DMS153 treated with DMSO at 0.1 percent for 48 hours (cell line): ENCODE data around the gene TPRG1.

Experiments
- DNase-seq: peaks from one replicate; lab custom pipeline; 2025; ENCODE audit not compliant: unreplicated experiment; lab: John Stamatoyannopoulos, UW

TPRG1 gene

DNA sequence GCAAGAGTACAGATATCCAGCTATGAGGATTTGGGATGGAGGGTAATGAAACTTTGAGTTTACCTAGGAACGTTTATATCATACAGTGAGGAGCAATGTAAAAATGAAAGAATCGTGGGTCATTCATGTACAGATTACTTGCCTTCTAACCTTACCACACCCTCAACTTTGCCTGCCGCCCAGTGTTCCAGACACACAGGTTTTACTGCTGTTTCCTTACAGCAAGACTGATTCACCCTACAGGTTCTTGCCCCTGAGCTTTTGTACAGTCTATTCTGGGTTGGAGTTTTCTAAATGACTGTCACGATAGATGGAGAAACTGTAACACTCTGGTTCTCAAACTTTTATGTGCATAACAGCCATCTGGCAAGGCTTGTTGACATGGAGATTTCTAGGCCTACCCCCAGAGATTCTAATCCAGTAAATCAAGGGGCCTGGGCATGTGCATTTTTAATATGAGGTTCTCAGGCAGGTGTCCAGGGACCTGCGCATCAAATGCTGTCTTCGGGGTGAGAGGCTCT lies 6.6 kb upstream of the TPRG1 start:
- no peak for DNase-seq

DNA sequence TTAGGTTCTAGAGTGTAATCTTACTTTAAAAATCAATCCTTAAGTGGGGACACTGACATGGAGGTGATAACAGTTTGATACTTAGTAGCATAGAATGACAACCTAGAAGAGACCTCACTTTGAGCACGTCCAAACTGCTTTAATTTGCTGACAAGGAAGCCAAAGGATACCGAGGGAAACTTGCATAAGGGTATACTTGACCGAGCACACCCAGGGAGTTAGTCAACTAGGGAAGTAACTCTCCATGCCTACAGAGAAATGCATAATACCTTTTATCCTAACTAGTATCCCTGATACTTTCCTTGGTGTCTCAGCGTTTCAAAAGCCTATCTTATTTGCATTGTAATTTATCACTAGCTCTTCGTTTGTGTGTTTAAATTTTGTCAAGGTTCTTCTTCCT lies 5.5 kb upstream of the TPRG1 start:
- DNase-seq: no peak

DNA sequence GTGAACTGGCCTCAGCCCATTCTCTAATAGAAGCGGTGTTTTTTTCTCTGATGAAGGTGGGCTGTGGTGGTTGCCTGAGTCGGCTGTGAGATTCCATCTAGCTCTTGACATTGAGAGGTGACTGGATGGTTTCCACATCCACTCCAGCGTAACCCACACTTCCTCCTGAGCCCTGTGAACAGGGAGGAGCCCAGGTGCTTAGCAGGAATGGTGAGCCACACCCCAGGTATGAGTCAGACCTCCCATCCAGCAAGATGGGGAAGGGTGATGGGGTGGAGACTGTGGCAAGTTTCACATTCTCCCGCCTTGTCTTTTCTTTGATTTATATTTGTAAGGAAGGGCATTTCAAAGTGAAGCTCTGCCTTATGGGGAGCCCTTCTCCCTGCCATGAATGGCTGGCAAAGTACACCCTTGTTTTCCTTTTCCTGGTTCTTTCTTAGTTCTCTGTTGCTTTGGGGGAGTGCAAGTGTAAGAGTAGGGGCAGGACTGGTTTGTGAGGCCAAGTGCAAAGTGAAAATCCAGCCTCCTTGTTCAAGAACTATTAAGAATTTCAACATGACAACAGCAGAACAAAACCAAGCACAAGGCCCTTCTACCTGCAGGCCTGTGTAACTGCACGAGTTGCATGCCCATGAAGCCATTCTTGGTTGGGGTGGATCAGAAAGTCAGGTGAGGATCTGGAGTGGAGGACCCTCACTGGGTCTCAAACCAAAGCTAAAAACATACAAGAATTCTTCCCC lies 4.6 kb upstream of the TPRG1 start:
- DNase-seq: no peak

DNA sequence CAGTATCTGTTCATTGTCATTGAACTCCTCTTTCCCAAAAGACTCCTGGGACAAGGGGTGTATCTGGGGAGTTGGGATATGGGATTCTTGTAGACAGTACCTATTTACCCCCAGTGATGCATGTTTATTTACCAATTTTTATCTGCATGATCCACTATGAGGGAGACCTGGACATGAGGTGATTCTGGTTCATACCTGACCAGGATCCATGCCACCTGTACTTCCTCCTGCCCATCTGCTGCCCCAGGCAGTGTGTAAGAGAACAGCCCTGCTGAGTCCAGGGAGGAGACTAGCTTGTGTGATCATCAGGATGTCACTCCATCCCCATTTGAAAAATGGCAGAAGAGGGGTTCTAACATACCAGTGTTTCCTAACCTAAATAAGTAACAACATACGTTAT lies 3.1 kb upstream of the TPRG1 start:
- DNase-seq: no peak

DNA sequence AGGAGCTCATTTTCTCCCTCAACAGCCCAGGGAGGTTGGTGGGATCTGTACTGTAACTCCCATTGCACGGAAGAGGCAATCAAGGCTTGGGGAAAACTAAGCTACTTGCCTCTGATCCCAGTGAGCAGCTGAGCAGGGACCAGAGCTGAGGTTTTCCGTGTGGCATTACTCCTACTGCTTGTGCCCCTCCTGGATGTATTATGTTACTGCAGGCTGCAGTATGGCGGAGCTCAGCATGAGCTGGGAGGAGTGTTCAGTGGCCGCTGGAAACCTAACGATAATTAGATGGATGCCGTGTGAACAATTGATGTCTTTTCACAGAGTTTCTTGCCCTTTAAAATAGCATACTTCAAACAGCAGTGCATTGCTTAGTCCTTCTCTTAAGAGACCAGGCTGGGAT lies 2.0 kb upstream of the TPRG1 start:
- DNase-seq: no peak

DNA sequence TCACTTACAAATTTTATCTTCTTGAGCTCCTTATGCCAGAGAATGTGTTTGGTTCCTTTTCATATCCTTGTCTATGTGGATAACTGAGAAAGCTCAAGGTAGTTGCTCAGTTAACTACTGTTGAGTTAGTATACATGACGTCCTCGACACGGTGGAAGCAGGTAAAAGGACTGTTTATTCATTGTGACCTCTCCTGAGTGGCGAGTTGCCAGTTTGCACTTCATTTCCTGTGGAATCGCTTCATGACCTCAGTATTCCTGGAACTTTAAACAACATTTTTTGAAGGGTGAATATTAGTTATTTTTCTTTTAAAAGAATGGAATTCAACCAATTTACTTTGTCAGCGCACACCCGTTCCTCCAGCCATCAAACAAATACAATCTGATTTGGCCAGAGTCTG lies 1.2 kb upstream of the TPRG1 start:
- no peak for DNase-seq

DNA sequence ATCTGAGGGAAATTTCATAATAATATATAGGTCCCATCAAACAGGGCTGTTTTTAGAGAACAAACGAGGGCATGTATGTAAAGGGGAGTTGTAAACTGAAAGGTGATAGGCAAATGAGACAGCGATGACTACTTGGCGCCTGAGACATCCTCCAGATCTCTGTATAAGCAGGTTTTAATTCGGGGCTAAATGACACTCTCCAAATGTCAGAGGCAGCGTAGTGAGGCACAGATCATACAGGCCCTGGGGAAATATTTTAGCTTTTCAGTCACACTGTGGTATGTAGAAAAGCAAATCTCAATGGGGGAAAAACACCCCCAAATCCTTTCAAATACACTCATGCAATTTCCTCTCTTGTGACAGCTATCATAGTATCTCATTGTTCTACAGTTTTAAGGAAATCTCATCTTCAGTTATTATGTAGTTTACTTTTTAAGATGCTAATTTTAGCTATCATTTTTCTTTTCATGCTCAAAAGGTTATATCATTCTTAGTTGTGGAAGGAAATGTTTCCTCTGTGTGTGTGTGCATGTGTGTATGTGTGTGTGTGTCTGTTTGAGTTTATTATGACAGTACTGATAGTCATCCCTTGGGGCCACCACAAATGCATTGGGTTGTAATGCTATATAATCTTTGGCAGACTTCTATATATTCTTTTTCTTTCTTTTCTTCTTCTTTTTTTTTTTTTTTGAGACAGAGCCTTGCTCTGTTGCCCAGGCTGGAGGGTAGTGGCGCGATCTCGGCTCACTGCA lies 1.1 kb downstream of the TPRG1 start:
- no peak for DNase-seq

DNA sequence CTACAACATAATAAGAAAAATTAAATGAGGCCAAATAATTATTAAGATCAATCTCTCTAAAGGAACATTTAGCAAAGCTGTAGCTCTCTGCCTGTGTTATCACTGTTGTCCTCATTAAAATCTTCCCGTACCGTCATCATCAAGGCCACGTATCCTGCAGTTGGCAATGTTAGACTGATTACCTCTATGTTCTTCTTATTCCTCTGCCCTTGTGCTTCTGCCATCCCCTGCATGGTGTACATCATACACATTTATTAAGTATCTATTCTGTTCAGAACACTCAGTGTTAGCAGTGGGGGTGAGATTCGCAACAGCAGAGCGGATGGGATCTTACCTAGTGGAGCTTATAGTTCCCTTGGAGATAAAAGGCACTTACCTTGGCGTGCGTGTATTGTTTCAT lies 12.8 kb downstream of the TPRG1 start:
- no peak for DNase-seq

DNA sequence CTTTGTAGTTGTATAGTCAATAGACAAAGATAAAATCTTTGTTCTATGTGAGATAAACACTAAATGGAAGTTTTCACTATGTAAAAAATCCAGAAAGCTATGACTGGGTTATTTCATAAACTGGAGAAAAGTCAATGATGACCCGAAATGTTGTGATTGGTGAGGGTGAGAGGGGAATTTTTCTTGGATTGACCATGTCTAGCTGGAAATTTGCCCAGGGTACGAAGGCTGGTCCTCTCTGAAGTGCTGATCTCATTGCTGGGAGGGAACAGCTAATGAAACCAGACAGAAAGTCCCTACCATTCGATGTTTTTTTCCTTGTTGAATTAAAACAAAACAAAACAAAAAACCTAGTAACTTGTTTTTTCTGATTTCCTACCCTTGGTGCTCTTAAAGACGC lies 14.3 kb downstream of the TPRG1 start:
- no peak for DNase-seq

DNA sequence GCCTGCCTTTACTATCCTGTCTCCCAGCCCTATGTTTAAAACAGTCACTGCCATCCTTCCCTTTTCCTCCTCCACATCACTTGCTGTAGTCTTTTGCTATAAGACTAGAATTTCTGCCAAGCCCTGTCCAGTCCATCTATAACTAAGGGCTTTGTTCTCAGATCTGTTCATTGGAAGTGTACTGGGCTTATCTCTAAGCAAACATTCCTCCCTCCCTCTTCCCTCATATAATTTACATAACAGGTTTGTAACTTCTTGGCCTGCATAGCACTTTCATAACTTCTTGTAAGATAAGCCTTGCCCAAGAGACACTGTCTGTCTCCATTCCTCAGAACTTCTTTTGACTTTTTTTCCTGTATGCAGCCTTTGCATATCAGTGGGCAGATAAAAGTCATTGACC lies 16.7 kb downstream of the TPRG1 start:
- no peak for DNase-seq

DNA sequence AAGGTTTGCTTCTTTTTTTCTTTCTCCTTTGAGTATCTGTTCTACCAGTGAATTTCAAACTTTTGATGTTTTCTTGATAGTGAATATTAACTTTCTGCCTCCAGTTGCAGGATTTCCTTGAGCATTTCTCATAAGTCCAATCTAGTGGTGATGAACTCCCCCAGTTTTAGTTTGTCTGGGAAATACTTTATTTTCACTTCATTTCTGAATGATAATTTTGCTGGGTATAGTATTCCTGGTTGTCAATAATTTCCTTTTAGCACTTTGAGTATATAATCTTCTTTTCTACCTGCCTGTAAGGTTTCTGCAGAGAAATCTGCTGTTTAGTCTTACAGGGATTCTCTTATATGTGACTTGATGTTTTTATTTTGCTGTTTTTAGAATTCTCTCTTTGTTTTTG lies 21.0 kb downstream of the TPRG1 start:
- DNase-seq: no peak

DNA sequence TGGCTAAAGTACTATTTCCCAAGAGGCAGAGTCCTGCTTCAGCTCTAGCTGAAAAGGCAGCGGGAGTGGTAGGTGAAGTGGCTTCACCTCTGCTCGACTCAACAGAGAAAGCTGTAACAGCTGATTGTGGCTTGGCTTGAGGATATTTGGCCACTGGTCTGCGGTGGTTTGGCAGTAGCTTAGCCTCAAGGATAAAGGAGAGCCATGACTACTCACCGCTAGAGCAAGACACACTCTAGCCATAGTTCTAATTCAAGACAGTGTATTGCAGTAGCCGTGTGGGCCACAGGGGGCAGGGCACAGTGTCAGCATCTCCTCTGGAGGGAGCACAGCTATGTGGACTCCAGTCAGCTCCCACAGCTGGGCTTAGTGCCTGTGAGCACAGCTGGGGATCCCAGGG lies 23.5 kb downstream of the TPRG1 start:
- DNase-seq: no peak

DNA sequence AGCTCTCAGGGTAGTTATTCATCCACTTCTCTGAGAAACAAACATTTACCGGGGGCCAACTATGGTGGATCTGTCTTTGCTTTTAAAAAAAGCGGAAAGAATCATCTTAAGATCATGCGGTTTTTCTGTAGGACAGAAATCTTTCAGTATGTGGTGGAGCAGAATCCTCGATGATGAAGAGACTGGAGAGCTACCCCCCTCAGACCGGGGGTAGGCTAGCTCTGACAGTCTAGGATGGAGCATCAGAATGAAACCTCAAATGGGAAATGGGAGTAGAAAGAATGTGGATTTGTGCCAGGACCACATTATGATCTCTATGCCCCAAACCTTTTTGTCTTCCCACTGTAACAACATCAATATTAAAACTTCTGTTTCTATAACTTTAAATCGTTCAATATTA lies 30.3 kb downstream of the TPRG1 start:
- no peak for DNase-seq

DNA sequence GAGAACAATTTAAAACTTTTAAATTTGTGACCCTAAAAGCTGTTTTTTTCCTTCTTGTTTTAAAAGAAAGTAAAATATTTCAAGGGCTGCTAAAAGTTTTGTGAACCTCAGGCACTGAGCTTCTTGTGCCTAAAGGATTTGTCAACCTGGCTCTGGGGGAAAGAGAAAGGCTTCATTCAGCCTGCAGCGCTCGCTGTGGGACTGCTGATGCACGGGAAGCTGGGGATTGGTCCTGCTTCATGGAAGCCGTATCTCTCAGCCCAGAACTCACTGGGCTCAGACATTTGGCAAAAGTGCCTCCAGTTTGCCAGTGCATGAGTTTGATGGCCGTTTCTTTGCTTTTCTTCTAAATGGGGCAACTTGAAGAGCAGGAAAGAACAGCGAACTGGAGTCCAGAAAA lies 30.8 kb downstream of the TPRG1 start:
- no peak for DNase-seq

DNA sequence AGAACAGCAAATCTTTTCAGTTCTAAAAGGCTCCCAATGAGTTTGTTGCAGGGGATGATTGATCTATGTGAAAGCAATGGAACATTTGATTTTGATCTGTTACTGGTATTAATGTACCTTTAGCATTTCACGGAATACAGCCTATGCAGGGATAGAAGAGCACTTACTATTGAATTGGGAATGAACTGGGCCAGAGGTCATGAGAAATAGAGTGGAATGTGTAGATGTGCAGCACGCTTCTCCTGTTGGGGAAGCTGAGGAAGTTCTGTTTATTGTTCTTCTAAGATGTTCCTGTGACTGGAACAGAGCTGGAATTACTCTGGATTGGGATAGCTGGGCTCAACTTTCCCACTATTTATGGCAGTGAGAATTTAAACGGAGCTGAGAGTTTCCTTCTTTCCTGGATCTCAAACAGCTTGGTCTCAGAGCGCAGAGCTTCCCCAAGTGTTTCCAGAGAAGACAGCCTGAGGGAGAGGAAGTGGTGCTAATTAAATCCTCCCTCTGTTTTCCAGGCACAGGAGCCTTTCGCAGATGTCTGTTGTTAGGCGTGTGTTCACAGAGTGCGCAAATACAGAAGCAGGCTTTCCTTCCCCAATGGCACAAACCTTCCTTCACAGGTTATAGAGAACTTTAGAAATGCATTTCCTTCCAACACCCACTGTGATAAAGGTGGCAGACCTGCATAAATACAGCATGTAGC lies 32.5 kb downstream of the TPRG1 start:
- DNase-seq: no peak

DNA sequence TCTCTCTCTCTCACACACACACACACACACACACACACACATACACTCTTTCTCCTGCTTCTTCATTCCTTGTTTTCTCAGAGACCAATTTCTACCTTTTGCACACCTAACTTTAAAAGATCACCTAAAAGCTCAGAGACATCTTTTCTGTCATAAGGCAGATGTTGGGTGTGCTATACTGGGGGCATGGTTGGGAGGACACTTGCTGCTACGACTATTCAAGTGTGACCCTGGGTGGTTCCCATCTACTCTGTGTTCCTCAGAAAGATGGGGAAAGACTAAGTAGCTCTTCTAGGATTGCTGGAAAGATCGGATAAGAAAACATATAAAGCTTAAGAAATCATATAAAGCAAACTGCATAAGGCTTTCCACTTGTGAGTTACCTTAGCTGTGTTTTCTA lies 33.2 kb downstream of the TPRG1 start:
- DNase-seq: no peak

DNA sequence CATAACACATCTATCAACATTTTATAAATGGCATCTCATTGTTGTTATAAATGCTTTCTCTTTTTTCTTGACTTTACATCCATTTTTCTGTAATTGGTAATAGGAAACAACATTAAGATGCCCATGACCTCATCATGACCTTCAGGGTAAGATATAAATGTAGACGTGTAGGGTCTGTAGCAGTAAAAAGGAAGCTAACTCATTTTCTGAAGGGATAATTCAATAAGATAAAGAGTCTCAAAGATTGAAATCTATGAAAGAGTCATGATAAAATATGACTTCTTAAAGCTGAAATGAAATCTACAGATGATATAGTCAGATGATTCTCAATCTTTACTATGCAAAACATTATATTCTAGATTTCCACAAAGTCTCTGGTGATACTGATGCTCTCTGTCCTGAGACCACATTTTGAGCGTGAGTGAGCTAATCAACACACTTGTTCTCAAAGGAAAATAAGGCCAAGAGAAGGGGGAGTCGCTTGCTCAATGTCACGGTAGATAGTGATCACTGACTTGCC lies 38.5 kb downstream of the TPRG1 start:
- DNase-seq: no peak

DNA sequence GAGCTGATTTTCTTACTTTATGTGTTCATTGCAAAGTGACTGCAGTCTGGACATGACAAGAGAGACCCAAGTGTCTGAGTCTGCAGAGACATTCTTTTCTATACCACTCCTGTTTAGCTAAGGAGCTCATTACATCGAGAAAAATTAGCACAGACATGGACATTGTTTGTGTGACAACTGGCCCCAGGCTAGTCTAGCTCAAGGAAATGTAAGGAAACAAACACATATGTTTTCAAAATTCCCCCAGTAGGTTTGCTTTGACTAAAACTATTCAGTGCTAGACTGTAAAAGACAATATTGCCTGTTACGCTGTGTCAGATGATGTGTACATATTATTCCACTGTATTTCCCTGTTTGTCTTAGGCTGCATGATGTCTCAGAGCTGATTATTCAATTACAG lies 40.9 kb downstream of the TPRG1 start:
- DNase-seq: no peak

DNA sequence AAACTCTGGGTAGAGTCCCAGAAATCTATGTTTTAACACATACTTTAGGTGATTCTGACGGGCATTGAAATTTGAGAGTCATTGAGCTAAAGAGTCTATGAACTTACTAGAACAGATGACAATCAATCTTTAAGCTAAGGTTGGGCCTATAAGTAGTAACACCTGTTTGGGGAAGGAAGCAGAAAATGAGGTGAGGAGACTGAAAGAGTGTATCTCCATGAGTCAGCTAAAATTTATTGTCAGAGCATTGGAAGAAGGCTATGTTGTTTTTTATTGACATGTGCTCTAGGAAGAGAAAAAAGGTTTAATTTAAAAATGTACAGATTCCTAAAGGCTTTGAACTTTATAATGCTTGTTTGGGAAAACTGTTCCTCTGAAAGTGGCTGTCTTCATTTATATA lies 42.9 kb downstream of the TPRG1 start:
- DNase-seq: no peak

DNA sequence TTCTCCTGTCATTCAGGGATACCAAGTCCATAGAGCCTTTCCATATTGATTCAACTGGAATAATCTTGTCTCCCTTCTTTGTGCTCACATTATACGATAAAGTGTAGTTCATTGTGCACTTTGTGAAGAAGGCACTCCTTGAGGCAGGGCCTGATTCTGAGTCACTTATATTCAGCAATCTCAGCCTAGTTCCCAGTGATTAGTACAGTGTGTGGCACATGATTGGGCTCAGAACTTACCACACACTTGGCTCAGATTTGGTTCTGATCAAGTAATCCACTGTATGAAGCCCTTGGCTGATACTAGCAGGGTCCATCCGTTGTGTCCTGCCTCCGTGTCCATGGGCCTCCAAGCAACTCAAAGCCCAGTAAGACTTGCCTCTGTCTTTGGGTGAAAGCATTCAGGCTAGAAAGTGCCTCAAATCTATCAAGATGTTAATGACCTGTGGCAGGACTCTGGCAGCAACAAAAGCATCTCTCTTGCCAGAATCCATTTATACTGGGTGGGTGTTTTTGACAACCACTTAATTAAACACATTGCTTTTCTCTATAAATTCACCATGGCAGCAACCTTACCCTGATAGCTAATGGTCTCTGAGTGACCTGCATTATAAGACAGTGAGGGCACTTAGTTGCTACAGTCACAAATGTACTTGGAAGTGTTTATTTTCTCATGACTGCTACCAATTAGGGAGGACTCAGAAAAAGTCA lies 51.3 kb downstream of the TPRG1 start:
- DNase-seq: no peak

DNA sequence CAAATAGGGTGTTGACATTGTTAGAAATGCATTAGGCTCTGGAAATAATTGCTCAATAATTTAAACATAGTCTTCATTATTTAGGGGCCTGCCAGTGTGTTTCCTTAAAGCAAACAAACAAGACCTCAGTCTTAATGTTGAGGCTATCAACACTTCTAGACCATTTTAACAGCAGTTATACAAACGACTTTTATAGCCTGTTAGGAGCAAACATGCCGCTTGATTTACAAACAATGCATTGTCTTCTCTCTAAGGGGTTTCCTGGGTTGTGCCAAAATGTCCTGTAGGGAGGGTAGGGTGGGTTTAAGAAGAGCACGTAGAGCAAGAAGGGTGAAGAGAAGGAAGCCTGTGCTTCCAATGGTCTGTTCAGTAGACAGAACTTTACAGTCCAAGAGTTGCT lies 53.7 kb downstream of the TPRG1 start:
- no peak for DNase-seq
